ENCODE results near the gene C14orf180.

Gene C14orf180

GRCh38 chr14:104576970-104577332 lies 2.6 kb upstream of the C14orf180 start:
- Histone ChIP-seq H3K9me3 (ENCODE audit: insufficient read depth, low read length) (no peaks in the 10 kb centered on the region), H3K36me3 (ENCODE audit: low read length) (no peaks in the 10 kb centered on the region), H3K9ac (ENCODE audit: low read length) (no peak overlapping the region), H3K9me2 (replicated peaks; ENCODE audit: insufficient read depth, low read length) (no peaks in the 10 kb centered on the region), H4K20me1 (ENCODE audit: low read depth, low read length) (no peaks in the 10 kb centered on the region), H3K27me3 (ENCODE audit: low read length) (no peaks in the 10 kb centered on the region), H3K4me3 (ENCODE audit: insufficient read depth, low read length, poor library complexity, severe bottlenecking) (no peak overlapping the region), H3K79me2 (ENCODE audit: insufficient read depth, low read length) (no peaks in the 10 kb centered on the region), H3K4me2 (ENCODE audit: low read depth, low read length, poor library complexity, severe bottlenecking) (no peak overlapping the region), H2AFZ (ENCODE audit: low read depth, low read length, severe bottlenecking) (no peak overlapping the region), H3F3A (ENCODE audit: insufficient read depth) (no peaks in the 10 kb centered on the region), H3K27ac (ENCODE audit: low read depth, low read length) (no peak overlapping the region)
- TF ChIP-seq EZH2phosphoT487 (conservative IDR thresholded peaks at IDR 0.05; ENCODE audit: low read length) (no peak), CTCF (IDR thresholded peaks at IDR 0.05; ENCODE audit: insufficient read depth, low read length, poor library complexity, severe bottlenecking) (no peak)

- Histone ChIP-seq H3K79me2 (ENCODE audit: insufficient read depth, low read length) (no peaks in the 10 kb centered on the region), H3K4me3 (ENCODE audit: insufficient read depth, low read length, poor library complexity, severe bottlenecking) (no peak overlapping the region), H3K4me2 (ENCODE audit: low read depth, low read length, poor library complexity, severe bottlenecking) (no peak overlapping the region), H3K27me3 (ENCODE audit: low read length) (no peaks in the 10 kb centered on the region), H3F3A (ENCODE audit: insufficient read depth) (no peaks in the 10 kb centered on the region), H3K9me3 (ENCODE audit: insufficient read depth, low read length) (no peaks in the 10 kb centered on the region), H2AFZ (ENCODE audit: low read depth, low read length, severe bottlenecking) (no peak overlapping the region), H4K20me1 (ENCODE audit: low read depth, low read length) (no peaks in the 10 kb centered on the region), H3K27ac (ENCODE audit: low read depth, low read length) (no peak overlapping the region), H3K9me2 (replicated peaks; ENCODE audit: insufficient read depth, low read length) (no peaks in the 10 kb centered on the region), H3K9ac (ENCODE audit: low read length) (no peak overlapping the region), H3K36me3 (ENCODE audit: low read length) (no peaks in the 10 kb centered on the region)
- TF ChIP-seq EZH2phosphoT487 (conservative IDR thresholded peaks at IDR 0.05; ENCODE audit: low read length) (no peak), CTCF (IDR thresholded peaks at IDR 0.05; ENCODE audit: insufficient read depth, low read length, poor library complexity, severe bottlenecking) (no peak)
Observed at GRCh38 chr14:104577426-104577825, 2.1 kb upstream of the C14orf180 start.

GRCh38 chr14:104577847-104578301 lies 1.7 kb upstream of the C14orf180 start:
- no peaks in the 10 kb centered on the region for H4K20me1 ChIP-seq (ENCODE audit: low read depth, low read length)
- no peaks in the 10 kb centered on the region for H3K9me2 ChIP-seq (replicated peaks; ENCODE audit: insufficient read depth, low read length)
- no peaks in the 10 kb centered on the region for H3K27me3 ChIP-seq (ENCODE audit: low read length)
- H3K79me2 ChIP-seq (ENCODE audit: insufficient read depth, low read length) = no peaks in the 10 kb centered on the region
- TF ChIP-seq EZH2phosphoT487 (conservative IDR thresholded peaks at IDR 0.05; ENCODE audit: low read length) = no peak
- no peak for TF ChIP-seq CTCF (IDR thresholded peaks at IDR 0.05; ENCODE audit: insufficient read depth, low read length, poor library complexity, severe bottlenecking)
- H3K36me3 ChIP-seq (ENCODE audit: low read length) = no peaks in the 10 kb centered on the region
- H3F3A ChIP-seq (ENCODE audit: insufficient read depth) = no peaks in the 10 kb centered on the region
- no peak overlapping the region for H3K9ac ChIP-seq (ENCODE audit: low read length)
- no peak overlapping the region for H3K4me2 ChIP-seq (ENCODE audit: low read depth, low read length, poor library complexity, severe bottlenecking)
- H3K27ac ChIP-seq (ENCODE audit: low read depth, low read length) = no peak overlapping the region
- H2AFZ ChIP-seq (ENCODE audit: low read depth, low read length, severe bottlenecking) = no peak overlapping the region
- H3K4me3 ChIP-seq (ENCODE audit: insufficient read depth, low read length, poor library complexity, severe bottlenecking) = no peak overlapping the region
- no peaks in the 10 kb centered on the region for H3K9me3 ChIP-seq (ENCODE audit: insufficient read depth, low read length)

Measured in SU-DHL-6 (cell line).